ENCODE measurements around the gene ALG6.
"Not testable (repeated sequence)": the region's sequence is repeated elsewhere in the genome, so short reads cannot be mapped to it uniquely, and the experiment has no call there.

ALG6 gene

DNA sequence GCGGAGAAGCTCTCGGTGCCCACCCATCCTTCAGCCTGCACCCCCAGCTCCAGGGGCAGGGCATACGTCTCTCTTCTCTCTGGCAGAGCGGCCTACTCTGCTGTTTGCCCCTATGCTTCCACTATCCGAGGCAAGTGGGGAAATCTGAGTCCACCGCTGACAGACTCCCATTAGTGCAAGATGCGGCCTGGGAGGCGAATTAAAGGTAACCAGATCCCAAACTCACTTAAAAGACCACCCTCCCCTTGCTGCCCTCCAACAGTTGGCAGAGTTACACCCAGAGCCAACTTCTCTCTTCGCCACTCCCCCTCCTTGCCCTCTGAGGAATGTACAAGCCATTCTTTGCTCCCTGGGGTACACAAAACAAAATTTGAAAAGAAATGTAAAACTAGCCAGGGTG lies 38.6 kb upstream of the ALG6 start:
- DNase-seq: no peak

DNA sequence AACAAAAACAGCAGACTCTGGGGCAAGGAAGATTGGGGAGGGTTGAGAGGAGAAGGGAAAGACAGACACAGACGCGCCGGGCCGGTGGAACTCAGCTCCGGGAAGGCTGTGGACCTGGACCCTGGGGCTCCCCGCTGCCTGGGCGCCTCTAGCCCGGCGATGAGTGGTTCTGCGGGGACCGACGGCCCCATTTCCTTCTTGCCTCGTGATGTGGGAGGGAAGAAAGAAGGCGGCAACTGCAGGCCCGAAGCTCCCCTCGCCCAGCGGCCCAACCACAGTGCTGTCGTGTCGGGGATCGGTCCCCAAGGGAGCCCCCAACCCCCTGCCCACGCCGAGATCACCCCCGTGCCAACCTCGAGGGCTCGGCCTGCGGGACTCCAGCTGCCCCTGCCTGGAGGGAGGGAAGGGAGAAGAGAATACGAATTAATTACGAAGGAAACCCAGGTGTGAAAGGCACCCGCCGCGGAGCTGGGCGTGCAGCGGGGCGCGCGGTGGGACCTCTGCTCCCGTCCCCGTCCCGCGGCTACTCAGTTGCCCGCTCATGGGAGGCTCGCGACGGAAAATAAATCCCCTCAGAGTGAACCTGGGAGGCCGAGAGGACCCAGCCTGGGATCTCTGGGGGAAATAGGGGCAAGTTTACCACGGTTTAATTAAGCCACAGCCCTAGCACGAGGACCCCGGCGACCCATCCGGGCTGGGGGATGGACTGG lies 37.7 kb upstream of the ALG6 start:
- no peak for DNase-seq

- DNase-seq: no peak
These were observed 37.0 kb upstream of the ALG6 start for GRCh38 chr1:63330331-63330916.

- DNase-seq: no peak
These were observed 25.0 kb upstream of the ALG6 start for GRCh38 chr1:63342402-63342801.

DNA sequence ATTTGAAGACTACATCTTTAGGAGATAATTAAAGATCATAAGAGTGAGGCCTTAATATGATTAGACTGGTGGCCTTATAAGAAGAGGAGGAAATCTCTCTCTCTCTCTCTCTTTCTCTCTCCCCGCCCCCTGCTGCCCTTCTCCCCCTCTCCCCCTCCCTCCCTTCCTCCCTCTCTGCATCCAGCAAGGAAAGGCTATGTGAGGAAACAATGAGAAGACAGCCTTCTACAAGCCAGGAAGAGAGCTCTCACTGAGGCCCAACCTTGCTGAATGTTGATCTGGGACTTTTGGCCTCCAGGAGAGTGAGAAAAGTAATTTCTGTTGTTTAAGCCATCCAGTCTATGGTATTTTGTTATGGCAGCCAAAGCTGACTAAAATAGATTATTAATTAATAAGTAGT lies 23.5 kb upstream of the ALG6 start:
- no peak for DNase-seq

DNA sequence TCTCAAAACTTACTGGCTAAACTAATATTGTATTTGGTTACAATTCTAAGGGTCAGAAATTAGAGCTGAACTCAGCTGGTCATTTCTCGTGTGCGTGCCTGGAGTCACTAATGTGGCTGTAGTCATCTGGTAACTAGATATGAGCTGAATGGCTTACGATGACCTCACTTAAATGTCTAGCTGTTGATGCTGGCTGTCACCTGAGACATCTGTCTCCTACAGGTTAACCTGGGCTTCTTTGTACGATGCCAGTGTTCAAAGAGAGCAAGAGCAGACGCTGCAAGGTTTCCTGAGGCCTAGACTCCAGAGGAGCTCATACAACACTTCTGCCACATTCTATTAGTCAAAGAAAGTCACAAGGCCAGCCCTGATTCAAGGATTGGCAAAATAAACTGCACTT lies 17.1 kb upstream of the ALG6 start:
- DNase-seq: no peak

- DNase-seq: no peak
These were observed 14.7 kb upstream of the ALG6 start for GRCh38 chr1:63352736-63353135.

- not testable (repeated sequence) for DNase-seq
These were observed 11.2 kb upstream of the ALG6 start for GRCh38 chr1:63356234-63356633.

DNA sequence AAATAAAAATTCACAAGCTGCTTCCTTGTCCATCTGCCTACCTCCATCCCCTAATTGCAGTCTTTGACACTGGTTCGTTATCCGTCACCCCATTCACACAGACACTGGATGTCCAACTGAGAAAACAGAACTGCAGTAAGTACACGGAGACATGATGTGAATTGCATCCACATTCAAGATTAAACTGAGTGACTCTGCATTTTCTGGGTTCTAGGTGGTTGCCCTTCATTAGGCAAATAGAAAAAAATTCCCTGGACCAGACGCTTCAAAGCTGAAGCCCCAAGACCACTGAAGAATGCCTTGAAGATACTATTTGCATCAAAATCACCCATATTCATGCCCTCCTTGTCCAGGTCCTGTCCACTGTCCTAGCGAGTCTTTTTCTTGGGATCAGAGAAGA lies 7.9 kb upstream of the ALG6 start:
- DNase-seq: no peak

- no peak for DNase-seq
These were observed 5.4 kb upstream of the ALG6 start for GRCh38 chr1:63362073-63362472.

DNA sequence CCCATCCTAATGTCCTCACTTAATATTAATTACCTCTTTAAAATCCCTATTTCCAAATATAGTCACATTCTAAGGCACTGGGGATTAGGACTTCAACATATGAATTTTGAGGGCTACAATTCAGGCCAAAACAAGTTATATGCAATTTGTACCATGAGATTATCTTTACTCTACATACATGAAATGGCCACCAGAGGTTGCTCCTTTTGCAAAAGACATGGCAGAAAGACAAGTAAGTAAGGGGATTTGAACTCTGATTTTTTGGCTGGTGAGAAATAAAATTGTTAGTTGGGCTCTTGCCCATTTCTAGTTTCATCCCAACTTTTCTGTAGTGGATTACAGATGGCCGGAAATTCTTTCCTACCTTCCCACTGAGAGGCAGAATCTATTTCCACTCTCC lies 4.8 kb upstream of the ALG6 start:
- no peak for DNase-seq

GRCh38 chr1:63363014-63363413 lies 4.4 kb upstream of the ALG6 start:
- DNase-seq: no peak

DNA sequence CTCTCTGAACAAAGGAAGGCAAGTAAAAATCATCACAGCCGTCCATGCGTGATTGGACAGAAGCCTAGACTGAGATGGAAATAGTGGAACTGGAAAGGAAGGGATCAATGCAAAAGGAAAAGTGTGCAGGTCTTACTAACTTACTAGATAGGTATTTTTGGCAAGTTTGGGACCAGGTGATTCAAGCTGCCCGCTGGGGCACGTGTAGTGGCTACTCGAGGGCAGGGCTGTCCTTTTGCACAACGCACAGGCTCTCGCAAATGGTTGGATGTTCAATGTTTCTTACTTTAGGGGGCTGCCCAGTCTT lies 566 bp upstream of the ALG6 start:
- no peak for DNase-seq

DNA sequence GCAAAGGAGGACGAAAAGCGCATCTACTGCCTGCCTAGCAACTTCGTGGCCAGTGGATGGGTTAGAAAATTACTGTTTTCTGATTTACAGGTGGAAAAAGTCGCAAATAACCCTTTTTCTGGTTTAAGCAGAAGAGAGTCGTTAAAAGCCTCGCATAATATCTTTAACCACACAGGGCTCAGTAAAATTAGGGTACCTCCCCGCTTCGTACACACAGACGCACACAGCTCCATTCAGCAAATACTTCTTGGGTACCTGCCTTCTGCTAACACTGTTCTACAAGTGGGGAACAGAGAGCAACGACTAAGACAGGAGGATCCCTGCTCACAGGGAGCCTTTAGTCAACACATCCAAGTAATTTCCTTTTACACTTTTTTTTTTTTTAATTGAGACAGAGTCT lies 704 bp downstream of the ALG6 start:
- no peak for DNase-seq

GRCh38 chr1:63379583-63379982 lies 12.2 kb downstream of the ALG6 start:
- no peak for DNase-seq

- DNase-seq: no peak
These were observed 14.3 kb downstream of the ALG6 start for GRCh38 chr1:63381741-63382140.

GRCh38 chr1:63401945-63402344 lies 34.5 kb downstream of the ALG6 start:
- no peak for DNase-seq

DNA sequence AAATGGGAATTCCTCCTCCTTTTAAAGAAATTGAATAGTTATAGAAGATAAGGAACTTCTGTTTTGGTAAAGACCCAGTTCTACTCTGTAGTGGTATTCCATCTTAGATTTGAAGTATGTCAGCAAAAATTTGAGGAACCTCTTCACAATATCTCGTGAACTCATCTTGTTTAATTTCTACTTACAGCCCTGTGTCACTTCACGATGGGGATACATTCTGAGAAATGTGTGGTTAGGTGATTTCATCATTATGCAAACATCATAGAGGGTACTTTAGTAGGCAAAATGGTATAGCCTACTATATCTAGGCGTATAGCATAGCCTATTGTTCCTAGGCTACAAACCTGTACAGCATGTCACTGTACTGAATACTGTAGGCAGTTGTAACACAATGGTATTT lies 36.0 kb downstream of the ALG6 start:
- DNase-seq: no peak

DNA sequence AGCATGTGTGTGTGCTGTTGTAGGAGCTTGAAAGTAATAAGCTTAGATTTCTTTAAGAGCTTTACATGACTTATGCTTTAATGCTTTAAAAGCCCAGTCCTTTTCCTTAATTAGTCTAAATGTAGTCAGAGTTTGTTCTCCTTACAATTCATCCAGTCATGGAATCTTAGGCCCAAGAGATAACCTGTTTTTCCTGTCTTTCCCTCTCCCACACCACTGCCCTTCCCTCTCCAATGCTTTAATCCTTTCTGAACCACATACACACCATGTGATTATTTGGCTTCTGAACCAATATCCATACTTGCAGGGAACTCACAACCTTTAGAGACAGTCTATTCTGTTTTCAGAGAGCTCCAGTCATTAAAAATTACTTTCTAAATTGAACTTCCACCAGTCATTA lies 37.6 kb downstream of the ALG6 start:
- DNase-seq: no peak

- no peak for DNase-seq
These were observed 38.6 kb downstream of the ALG6 start for GRCh38 chr1:63405987-63406386.

- DNase-seq: no peak
These were observed 39.6 kb downstream of the ALG6 start for GRCh38 chr1:63407002-63407401.

DNA sequence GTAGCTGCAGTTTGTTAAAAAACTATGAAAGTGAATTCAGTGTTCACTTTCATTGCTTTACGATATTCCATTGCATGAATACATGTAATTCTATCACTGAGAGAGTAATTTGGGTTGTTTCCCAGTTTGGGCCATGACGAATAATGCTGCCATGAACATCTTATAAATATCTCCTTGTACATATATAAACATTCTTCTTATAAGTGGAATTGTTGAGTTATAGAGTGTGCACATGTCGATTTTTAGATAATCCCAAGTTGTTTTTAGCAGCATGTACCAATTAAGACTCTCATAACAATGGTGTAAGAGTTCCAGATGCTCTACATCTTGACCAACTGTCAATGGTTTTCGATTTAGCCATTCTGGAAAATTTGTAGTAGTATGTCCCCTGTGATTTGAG lies 40.9 kb downstream of the ALG6 start:
- DNase-seq: no peak

DNA sequence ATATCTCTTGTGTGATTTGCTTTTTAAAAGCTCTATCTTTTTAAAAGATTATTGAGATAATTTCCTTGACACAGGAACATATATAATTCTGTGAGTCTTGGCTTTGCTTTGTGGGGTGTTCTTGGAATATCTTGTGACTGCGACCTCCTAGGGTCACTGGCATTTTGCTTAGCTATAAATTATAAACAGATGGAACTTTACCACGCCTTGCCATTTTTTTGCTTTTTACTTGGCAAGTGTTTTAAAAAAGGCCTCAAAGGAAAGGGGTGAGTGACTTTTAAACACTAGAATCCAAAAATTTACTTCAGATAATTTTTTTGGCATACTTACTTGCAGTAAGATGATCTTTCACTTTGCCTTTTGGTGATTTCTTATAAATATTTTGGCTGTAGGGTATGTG lies 43.6 kb downstream of the ALG6 start:
- no peak for DNase-seq

GRCh38 chr1:63413394-63413793 lies 46.0 kb downstream of the ALG6 start:
- no peak for DNase-seq

DNA sequence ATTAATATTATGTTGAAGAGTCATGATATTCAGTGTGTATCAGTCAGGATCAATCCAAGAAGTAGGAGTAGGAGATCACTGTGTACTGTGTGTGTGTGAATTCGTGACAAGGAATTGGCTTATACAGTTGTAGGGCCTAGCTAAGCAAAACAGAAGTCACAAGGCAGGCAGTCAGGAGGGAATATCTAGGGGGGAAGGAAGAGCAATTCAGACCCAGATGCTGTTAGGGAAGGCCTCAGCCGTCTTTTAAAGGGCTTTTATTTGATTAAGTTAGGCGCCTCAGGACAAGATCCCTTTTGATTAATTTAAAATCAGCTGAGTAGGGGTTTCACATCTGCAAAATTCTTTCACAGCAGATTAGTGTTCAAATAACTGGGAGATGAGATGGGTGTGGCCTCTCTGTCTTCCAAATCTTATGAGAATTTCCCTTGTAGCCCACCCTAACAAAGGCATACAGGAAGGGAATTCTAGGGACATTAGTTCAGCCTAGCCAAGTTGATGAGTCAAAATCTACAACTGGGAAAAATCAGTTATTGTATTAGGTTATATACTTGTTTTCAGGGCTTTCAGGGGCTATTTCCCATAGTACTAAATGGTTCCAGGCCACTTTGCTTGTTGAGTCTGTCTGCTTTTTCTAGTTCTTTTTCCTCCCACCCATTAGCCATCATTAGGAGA lies 47.4 kb downstream of the ALG6 start:
- no peak for DNase-seq

Measured in CD4-positive, alpha-beta T cell treated with Interleukin-4 for 4 hours (primary cell).